Muscle layer of colon (tissue), 2 donors: ENCODE data around the gene MAPK12.
"Not testable (repeated sequence)": the region's sequence is repeated elsewhere in the genome, so short reads cannot be mapped to it uniquely, and the experiment has no call there.

ENCODE experiments used
- H3K27ac ChIP-seq: one replicate; pipeline ENCODE4 v1.7.0; 2013; ENCODE audit warnings: low read depth, mild to moderate bottlenecking, low read length, moderate library complexity
- H3K27me3 ChIP-seq, 2 donors: one replicate each; pipeline ENCODE4 v1.7.0; 2013; ENCODE audit warnings: low read length in 2 of 2, mild to moderate bottlenecking in 2 of 2; ENCODE audit not compliant: insufficient read depth in 2 of 2, control insufficient read depth in 1 of 2
- H3K36me3 ChIP-seq: one replicate; pipeline ENCODE4 v1.7.0; 2013; ENCODE audit warnings: mild to moderate bottlenecking, low read length; ENCODE audit not compliant: insufficient read depth
- H3K4me1 ChIP-seq: one replicate; pipeline ENCODE4 v1.7.0; 2013; ENCODE audit warnings: mild to moderate bottlenecking, low read length; ENCODE audit not compliant: insufficient read depth
- H3K4me3 ChIP-seq, 2 donors: one replicate each; pipeline ENCODE4 v1.7.0; 2013; ENCODE audit warnings: low read length in 2 of 2, low read depth in 1 of 2, mild to moderate bottlenecking in 1 of 2, moderate library complexity in 1 of 2
- H3K9ac ChIP-seq: one replicate; pipeline ENCODE4 v1.7.0; 2013; ENCODE audit warnings: low read length
- H3K9me3 ChIP-seq: one replicate; pipeline ENCODE4 v1.7.0; 2013; ENCODE audit warnings: mild to moderate bottlenecking, low read length
- donor health status: abdominal sarcoma.
- donor health status: Adenocarcinoma of cecum.

MAPK12 gene

GRCh38 chr22:50278956-50279619 lies 17.6 kb upstream of the MAPK12 start:
- Histone ChIP-seq H3K27me3 (no peaks in the 10 kb centered on the region), H3K4me1 (no peaks in the 10 kb centered on the region), H3K36me3 (peaks cover 55% of the 10 kb centered on the region), H3K9ac (no peak overlapping the region), H3K4me3 (no peak overlapping the region), H3K27ac (no peak overlapping the region), H3K9me3 (no peaks in the 10 kb centered on the region)

- H3K27me3 ChIP-seq = no peaks in the 10 kb centered on the region
- no peak overlapping the region for H3K4me3 ChIP-seq
- no peaks in the 10 kb centered on the region for H3K4me1 ChIP-seq
- H3K9me3 ChIP-seq = no peaks in the 10 kb centered on the region
- H3K27ac ChIP-seq = no peak overlapping the region
- peaks cover 54% of the 10 kb centered on the region for H3K36me3 ChIP-seq
- H3K9ac ChIP-seq = no peak overlapping the region
Measured at GRCh38 chr22:50278461-50278860, 17.0 kb upstream of the MAPK12 start.

DNA sequence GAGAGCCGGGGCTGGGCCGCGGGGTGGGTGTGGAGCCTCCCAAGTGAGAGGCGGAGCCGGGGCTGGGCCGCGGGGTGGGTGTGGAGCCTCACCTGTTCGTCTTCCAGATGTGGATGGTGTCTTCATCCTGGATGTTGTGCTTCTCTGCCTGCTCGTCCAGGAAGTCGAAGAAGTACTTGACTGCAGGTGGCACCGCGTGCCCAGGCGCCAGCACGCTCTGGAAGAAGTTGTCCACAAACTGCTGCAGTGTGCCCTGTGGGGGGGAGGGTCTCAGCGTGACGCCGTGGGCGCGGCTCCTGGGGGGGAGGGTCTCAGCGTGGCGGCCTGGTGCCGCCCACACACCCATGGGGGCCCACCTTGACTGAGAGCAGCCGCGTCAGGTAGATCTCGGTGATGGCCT lies 16.3 kb upstream of the MAPK12 start:
- no peaks in the 10 kb centered on the region for H3K27me3 ChIP-seq
- peaks cover 54% of the 10 kb centered on the region for H3K36me3 ChIP-seq
- H3K4me1 ChIP-seq = no peaks in the 10 kb centered on the region
- no peak overlapping the region for H3K9ac ChIP-seq
- H3K9me3 ChIP-seq = no peaks in the 10 kb centered on the region
- no peak overlapping the region for H3K27ac ChIP-seq
- no peak overlapping the region for H3K4me3 ChIP-seq

GRCh38 chr22:50276143-50276542 lies 14.7 kb upstream of the MAPK12 start:
- Histone ChIP-seq H3K4me1 (peaks cover 1% of the 10 kb centered on the region), H3K4me3 (no peak overlapping the region), H3K9ac (no peak overlapping the region), H3K27me3 (peaks cover 0 to 12% of the 10 kb centered on the region in 2 donors), H3K36me3 (peaks cover 44% of the 10 kb centered on the region), H3K27ac (peak overlapping the region; percentile 7), H3K9me3 (no peaks in the 10 kb centered on the region)

DNA sequence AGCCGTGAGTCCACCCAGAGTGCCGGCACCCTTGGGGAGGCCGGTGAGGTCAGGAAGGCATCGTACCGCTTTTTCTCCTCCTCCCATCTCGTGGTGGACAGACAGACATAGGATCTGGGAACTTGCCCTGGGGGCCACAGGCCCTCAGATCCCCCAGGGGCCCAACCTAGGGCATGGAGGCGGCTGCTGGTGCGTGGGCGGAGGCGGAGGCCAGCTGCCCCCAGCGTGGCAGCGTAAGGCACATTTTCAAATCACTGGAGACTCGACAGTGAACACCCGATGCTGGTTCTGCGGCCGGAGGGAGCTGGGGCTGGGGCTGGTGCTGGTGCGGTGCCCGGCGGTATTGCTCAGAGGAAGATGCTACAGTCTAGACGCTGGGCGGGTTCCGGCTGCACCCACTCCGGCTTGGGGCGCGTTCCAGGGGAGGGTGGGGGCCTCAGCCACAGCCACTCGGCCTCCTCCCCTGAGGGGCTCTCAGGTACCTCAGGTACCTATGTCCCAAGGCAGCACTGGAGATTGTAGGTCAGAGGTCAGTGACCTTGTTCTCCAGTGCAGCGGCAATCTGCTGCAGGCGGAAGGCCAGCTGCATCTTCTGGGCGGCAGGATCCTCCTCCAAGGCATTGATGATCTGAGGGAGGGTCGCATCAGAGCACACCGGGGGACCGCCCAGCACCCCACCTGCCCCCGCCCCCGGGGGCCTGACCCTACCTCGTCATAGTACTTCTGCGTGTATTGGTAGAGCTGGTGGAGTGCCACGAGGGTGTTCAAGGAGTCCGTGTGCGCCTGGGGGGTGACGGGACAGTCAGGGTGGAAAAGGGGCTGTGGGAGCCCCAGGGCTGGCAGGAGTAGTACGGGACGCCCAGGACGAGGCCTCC lies 13.9 kb upstream of the MAPK12 start:
- no peak overlapping the region for H3K9ac ChIP-seq
- no peak overlapping the region for H3K27ac ChIP-seq
- H3K27me3 ChIP-seq = peaks cover 0 to 16% of the 10 kb centered on the region in 2 donors
- peaks cover 5% of the 10 kb centered on the region for H3K4me1 ChIP-seq
- no peaks in the 10 kb centered on the region for H3K9me3 ChIP-seq
- H3K4me3 ChIP-seq = no peak overlapping the region
- H3K36me3 ChIP-seq = peaks cover 42% of the 10 kb centered on the region

- H3K4me3 ChIP-seq = no peak overlapping the region
- no peak overlapping the region for H3K27ac ChIP-seq
- H3K36me3 ChIP-seq = peaks cover 37% of the 10 kb centered on the region
- peaks cover 5% of the 10 kb centered on the region for H3K4me1 ChIP-seq
- H3K27me3 ChIP-seq = peaks cover 0 to 16% of the 10 kb centered on the region in 2 donors
- no peak overlapping the region for H3K9ac ChIP-seq
- H3K9me3 ChIP-seq = no peaks in the 10 kb centered on the region
Measured at GRCh38 chr22:50274771-50275170, 13.3 kb upstream of the MAPK12 start.

DNA sequence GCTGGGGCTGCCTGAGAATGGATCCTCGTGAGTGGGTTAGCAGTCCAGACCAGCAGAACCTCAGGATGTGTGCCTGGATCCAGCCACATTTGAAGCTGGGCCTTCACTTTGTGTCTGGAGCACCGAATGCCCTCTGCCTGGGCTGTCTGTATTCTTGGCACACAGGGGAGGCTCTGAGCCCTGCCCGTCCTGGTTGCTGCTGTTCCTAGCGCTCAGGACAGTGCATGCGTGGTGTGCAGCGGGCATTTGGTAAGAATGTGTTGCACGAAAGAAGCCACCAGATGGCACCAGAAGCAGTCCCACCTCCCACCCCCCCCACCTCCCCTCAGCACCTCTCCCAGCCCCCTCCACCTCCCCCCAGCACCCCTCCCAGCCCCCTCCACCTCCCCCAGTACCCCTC lies 12.8 kb upstream of the MAPK12 start:
- peaks cover 32% of the 10 kb centered on the region for H3K36me3 ChIP-seq
- no peak overlapping the region for H3K27ac ChIP-seq
- peaks cover 5% of the 10 kb centered on the region for H3K4me1 ChIP-seq
- no peak overlapping the region for H3K4me3 ChIP-seq
- H3K9me3 ChIP-seq = no peaks in the 10 kb centered on the region
- no peak overlapping the region for H3K9ac ChIP-seq
- peaks cover 0 to 17% of the 10 kb centered on the region in 2 donors for H3K27me3 ChIP-seq

GRCh38 chr22:50273781-50274180 lies 12.3 kb upstream of the MAPK12 start:
- not testable (repeated sequence) for H3K4me3 ChIP-seq, H3K27ac ChIP-seq, H3K9me3 ChIP-seq, H3K9ac ChIP-seq, H3K4me1 ChIP-seq
- Histone ChIP-seq H3K27me3 (peaks cover 0 to 21% of the 10 kb centered on the region in 2 donors), H3K36me3 (peaks cover 27% of the 10 kb centered on the region)

GRCh38 chr22:50273352-50273751 lies 11.9 kb upstream of the MAPK12 start:
- H3K27me3 ChIP-seq = peaks cover 0 to 21% of the 10 kb centered on the region in 2 donors
- H3K4me1 ChIP-seq, H3K27ac ChIP-seq, H3K4me3 ChIP-seq, H3K9ac ChIP-seq, H3K9me3 ChIP-seq: not testable (repeated sequence)
- H3K36me3 ChIP-seq = peaks cover 22% of the 10 kb centered on the region

DNA sequence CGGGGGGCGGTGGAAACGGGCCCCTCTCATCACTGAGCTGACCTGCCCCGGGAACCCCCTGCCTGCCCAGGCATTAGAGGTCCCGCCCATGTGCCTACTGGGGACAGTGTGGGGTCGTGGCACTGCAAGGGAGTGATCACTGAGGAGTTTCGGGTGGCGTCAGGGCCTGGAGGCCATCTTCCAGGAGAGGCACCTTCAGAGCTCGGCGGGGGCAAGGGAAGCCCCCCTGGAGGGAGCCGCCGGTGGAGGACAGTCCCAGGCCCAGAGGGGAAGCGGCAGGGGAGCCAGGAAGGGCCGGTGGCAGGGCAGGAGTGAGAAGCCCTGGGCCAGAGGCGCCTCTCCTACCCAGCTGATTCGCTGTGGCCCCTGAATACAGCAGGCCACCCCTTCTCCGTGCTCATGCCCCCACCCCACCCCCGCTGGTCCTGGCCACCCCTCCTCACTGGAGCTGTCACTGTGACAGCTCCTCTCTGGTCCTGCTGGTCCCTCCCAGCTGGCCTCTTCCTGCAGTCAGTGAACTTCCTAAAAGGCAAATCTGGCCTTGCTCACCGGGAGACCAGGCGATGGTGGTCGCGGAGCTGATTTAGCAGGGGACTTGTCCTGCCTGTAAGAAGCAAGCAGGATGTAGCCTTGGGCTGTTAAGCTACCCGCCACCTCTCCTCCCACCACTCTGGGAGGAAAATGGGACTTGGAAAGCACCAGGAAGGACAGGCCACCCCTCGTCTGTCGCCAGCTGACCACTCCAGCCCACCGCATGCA lies 10.7 kb upstream of the MAPK12 start:
- Histone ChIP-seq H3K27me3 (peaks cover 0 to 21% of the 10 kb centered on the region in 2 donors), H3K4me3 (no peak overlapping the region), H3K9ac (no peak overlapping the region), H3K36me3 (peaks cover 12% of the 10 kb centered on the region), H3K27ac (no peak overlapping the region), H3K4me1 (peaks cover 5% of the 10 kb centered on the region), H3K9me3 (no peaks in the 10 kb centered on the region)

- Histone ChIP-seq H3K9me3 (no peaks in the 10 kb centered on the region), H3K4me1 (peaks cover 5% of the 10 kb centered on the region), H3K27ac (no peak overlapping the region), H3K27me3 (peaks cover 0 to 26% of the 10 kb centered on the region in 2 donors), H3K36me3 (peaks cover 9% of the 10 kb centered on the region), H3K9ac (no peak overlapping the region), H3K4me3 (peak overlapping the region in 1 of 2 donors; percentile 14)
Measured at GRCh38 chr22:50271519-50271970, 10.1 kb upstream of the MAPK12 start.
